SU-DHL-6 (cell line): ENCODE measurements around the gene ADAMTS18.

Experiments
- H2AFZ ChIP-seq: fragments of 200-600 bp; sonication (generic); 2 replicates; pipeline ENCODE4 v1.6.1; 2014; ENCODE audit warnings: low read depth, mild to moderate bottlenecking, moderate library complexity, mixed read lengths, antibody characterized with exemption, low read length; ENCODE audit not compliant: severe bottlenecking
- H3F3A ChIP-seq: fragments of 200-600 bp; shearing (Covaris generic); 2 replicates; pipeline ENCODE4 v1.6.0; 2016; ENCODE audit warnings: antibody characterized with exemption, mild to moderate bottlenecking; ENCODE audit not compliant: insufficient read depth
- H3K27ac ChIP-seq: fragments of 200-600 bp; sonication (generic); 2 replicates; pipeline ENCODE4 v1.5.1; 2016; ENCODE audit warnings: low read depth, mild to moderate bottlenecking, low read length, moderate library complexity, mixed read lengths
- H3K27me3 ChIP-seq: fragments of 200-600 bp; sonication (generic), shearing (Covaris generic); 2 replicates; pipeline ENCODE4 v1.6.0; 2014; ENCODE audit warnings: mild to moderate bottlenecking, low read length
- H3K36me3 ChIP-seq: fragments of 200-600 bp; sonication (generic); 2 replicates; pipeline ENCODE4 v1.6.1; 2014; ENCODE audit warnings: mild to moderate bottlenecking, low read length, mixed read lengths
- H3K4me2 ChIP-seq: fragments of 300-600, 200-600 bp; shearing (Covaris generic), sonication (generic); 2 replicates; pipeline ENCODE4 v1.6.0; 2014; ENCODE audit warnings: low read length, low read depth, mild to moderate bottlenecking; ENCODE audit not compliant: poor library complexity, severe bottlenecking
- H3K4me3 ChIP-seq: fragments of 200-600 bp; sonication (generic); 2 replicates; pipeline ENCODE4 v1.5.1; 2014; ENCODE audit warnings: antibody characterized with exemption, low read length, mild to moderate bottlenecking, mixed read lengths; ENCODE audit not compliant: insufficient read depth, poor library complexity, severe bottlenecking
- H3K79me2 ChIP-seq: fragments of 200-600 bp; sonication (generic); 2 replicates; pipeline ENCODE4 v1.6.1; 2014; ENCODE audit warnings: mild to moderate bottlenecking, low read length, moderate library complexity; ENCODE audit not compliant: insufficient read depth
- H3K9ac ChIP-seq: fragments of 200-600 bp; sonication (generic); 2 replicates; pipeline ENCODE4 v1.7.0; 2014; ENCODE audit warnings: mild to moderate bottlenecking, low read length
- H3K9me2 ChIP-seq: fragments of 200-600 bp; sonication (generic); replicated peaks from 2 replicates; pipeline ENCODE4 v1.6.1; 2014; ENCODE audit warnings: low read length; ENCODE audit not compliant: insufficient read depth
- H3K9me3 ChIP-seq: fragments of 200-600 bp; sonication (generic); 2 replicates; pipeline ENCODE4 v1.6.1; 2014; ENCODE audit warnings: low read length, mixed read lengths; ENCODE audit not compliant: insufficient read depth
- H4K20me1 ChIP-seq: fragments of 200-600 bp; sonication (generic); 2 replicates; pipeline ENCODE4 v1.6.1; 2014; ENCODE audit warnings: low read depth, mild to moderate bottlenecking, antibody characterized with exemption, low read length, moderate library complexity, mixed read lengths
- CTCF ChIP-seq: fragments of 200-600 bp; sonication (generic); IDR thresholded peaks from one replicate; pipeline ENCODE4 v1.5.1; 2017; ENCODE audit warnings: antibody characterized with exemption, mild to moderate bottlenecking, low read length, moderate library complexity; ENCODE audit not compliant: insufficient read depth, poor library complexity, severe bottlenecking
- EZH2phosphoT487 ChIP-seq: fragments of 200-600 bp; sonication (generic), shearing (Covaris generic); conservative IDR thresholded peaks from 2 replicates; pipeline ENCODE4 v1.6.1; 2018; ENCODE audit warnings: mild to moderate bottlenecking, antibody characterized with exemption, low read length, moderate library complexity, mixed read lengths

The ADAMTS18 gene

GRCh38 chr16:77297996-77298395 is 136.8 kb downstream of the ADAMTS18 start:
- H3F3A ChIP-seq, result no peaks in the 10 kb centered on the region
- no peaks in the 10 kb centered on the region for H3K79me2 ChIP-seq
- H3K9me2 ChIP-seq, result no peaks in the 10 kb centered on the region
- no peak overlapping the region for H3K4me2 ChIP-seq
- no peak overlapping the region for H3K27ac ChIP-seq
- H3K36me3 ChIP-seq, result no peaks in the 10 kb centered on the region
- no peak overlapping the region for H2AFZ ChIP-seq
- H4K20me1 ChIP-seq, result no peaks in the 10 kb centered on the region
- no peaks in the 10 kb centered on the region for H3K27me3 ChIP-seq
- no peaks in the 10 kb centered on the region for H3K9me3 ChIP-seq
- no peak overlapping the region for H3K4me3 ChIP-seq
- no peak overlapping the region for H3K9ac ChIP-seq
- TF ChIP-seq CTCF, result no peak
- no peak for TF ChIP-seq EZH2phosphoT487

GRCh38 chr16:77295896-77296295 is 138.9 kb downstream of the ADAMTS18 start:
- H3K36me3 ChIP-seq, result no peaks in the 10 kb centered on the region
- H3K9me2 ChIP-seq, result no peaks in the 10 kb centered on the region
- no peaks in the 10 kb centered on the region for H3F3A ChIP-seq
- H3K9ac ChIP-seq, result no peak overlapping the region
- no peaks in the 10 kb centered on the region for H3K79me2 ChIP-seq
- no peaks in the 10 kb centered on the region for H3K9me3 ChIP-seq
- no peak overlapping the region for H3K27ac ChIP-seq
- H2AFZ ChIP-seq, result no peak overlapping the region
- H3K4me3 ChIP-seq, result no peak overlapping the region
- H4K20me1 ChIP-seq, result no peaks in the 10 kb centered on the region
- H3K4me2 ChIP-seq, result no peak overlapping the region
- TF ChIP-seq CTCF (no peak), EZH2phosphoT487 (no peak)
- no peaks in the 10 kb centered on the region for H3K27me3 ChIP-seq

GRCh38 chr16:77290451-77291115 is 144.3 kb downstream of the ADAMTS18 start:
- H3K9me3 ChIP-seq, result no peaks in the 10 kb centered on the region
- no peaks in the 10 kb centered on the region for H3K79me2 ChIP-seq
- H3K27me3 ChIP-seq, result no peaks in the 10 kb centered on the region
- no peaks in the 10 kb centered on the region for H3K9me2 ChIP-seq
- no peak overlapping the region for H3K4me2 ChIP-seq
- TF ChIP-seq EZH2phosphoT487, result no peak
- TF ChIP-seq CTCF, result no peak
- no peaks in the 10 kb centered on the region for H3F3A ChIP-seq
- H3K27ac ChIP-seq, result no peak overlapping the region
- H3K4me3 ChIP-seq, result no peak overlapping the region
- no peaks in the 10 kb centered on the region for H4K20me1 ChIP-seq
- H2AFZ ChIP-seq, result no peak overlapping the region
- no peak overlapping the region for H3K9ac ChIP-seq
- no peaks in the 10 kb centered on the region for H3K36me3 ChIP-seq
